ENCODE measurements around the gene USP40. TPM values are rescaled to one million over a fixed set of nuclear protein-coding genes. Genes with fewer than 3 reads are reported as not detected.

Gene USP40
- total and polyA plus RNA-seq, 10 of the 15 experiments (the other 5 are each of a cell fraction or from before 2014, with no cell fraction given), result 3.4 to 20.8 (median 15.2) TPM

- TF ChIP-seq ASH2L (IDR thresholded peaks at IDR 0.05; ENCODE audit: borderline replicate concordance, low read depth) (no peak), NFYB (IDR thresholded peaks at IDR 0.05; ENCODE audit: insufficient read depth, low read depth, low read length) (no peak), USF2 (IDR thresholded peaks at IDR 0.05; ENCODE audit: borderline replicate concordance, low read depth, low read length) (no peak)
- TF ChIP-seq, protein P1, sequence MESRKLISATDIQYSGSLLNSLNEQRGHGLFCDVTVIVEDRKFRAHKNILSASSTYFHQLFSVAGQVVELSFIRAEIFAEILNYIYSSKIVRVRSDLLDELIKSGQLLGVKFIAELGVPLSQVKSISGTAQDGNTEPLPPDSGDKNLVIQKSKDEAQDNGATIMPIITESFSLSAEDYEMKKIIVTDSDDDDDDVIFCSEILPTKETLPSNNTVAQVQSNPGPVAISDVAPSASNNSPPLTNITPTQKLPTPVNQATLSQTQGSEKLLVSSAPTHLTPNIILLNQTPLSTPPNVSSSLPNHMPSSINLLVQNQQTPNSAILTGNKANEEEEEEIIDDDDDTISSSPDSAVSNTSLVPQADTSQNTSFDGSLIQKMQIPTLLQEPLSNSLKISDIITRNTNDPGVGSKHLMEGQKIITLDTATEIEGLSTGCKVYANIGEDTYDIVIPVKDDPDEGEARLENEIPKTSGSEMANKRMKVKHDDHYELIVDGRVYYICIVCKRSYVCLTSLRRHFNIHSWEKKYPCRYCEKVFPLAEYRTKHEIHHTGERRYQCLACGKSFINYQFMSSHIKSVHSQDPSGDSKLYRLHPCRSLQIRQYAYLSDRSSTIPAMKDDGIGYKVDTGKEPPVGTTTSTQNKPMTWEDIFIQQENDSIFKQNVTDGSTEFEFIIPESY (IDR thresholded peaks at IDR 0.05), result no peak
Measured at GRCh38 chr2:233572468-233572867, 5.9 kb upstream of the USP40 start (continued).

DNA sequence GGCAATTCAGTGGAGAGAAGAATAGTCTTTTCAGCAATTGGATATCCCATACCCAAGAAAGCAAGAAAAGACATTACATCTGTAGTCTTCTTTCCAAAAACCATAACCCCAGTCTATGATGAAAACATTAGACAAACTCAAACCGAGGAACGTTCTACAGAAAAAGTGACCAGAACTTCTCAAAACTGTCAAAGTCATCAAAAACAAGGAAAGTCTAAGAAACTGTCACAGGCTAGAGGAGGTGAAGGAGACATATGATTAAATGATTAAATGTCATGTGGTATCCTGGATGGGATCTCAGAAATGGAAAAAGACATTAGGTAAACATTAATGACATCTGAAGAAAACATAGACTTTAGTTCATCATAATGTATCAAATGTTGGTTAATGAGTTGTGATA lies 4.9 kb upstream of the USP40 start:
- Histone ChIP-seq H3K9ac (ENCODE audit: control insufficient read depth, insufficient read depth, low read length) (no peak overlapping the region), H3K4me1 (ENCODE audit: control insufficient read depth, insufficient read depth, low read length) (no peaks in the 10 kb centered on the region), H3K4me3 (no peak overlapping the region), H3K9me3 (replicated peaks; ENCODE audit: control insufficient read depth, insufficient read depth, low read length) (no peaks in the 10 kb centered on the region), H3K79me2 (ENCODE audit: control insufficient read depth, insufficient read depth, low read length) (no peaks in the 10 kb centered on the region), H2AFZ (ENCODE audit: control insufficient read depth, low read depth, low read length) (no peak overlapping the region), H4K20me1 (ENCODE audit: control insufficient read depth, insufficient read depth) (no peaks in the 10 kb centered on the region), H3K36me3 (ENCODE audit: control insufficient read depth in 2 of 2, insufficient read depth in 2 of 2, low read length in 1 of 2) (no peaks in the 10 kb centered on the region), H3K4me2 (ENCODE audit: control insufficient read depth, insufficient read depth) (no peak overlapping the region), H3K27ac (ENCODE audit: control insufficient read depth, insufficient read depth) (no peak overlapping the region), H3K27me3 (replicated peaks in 1 of 2; ENCODE audit: control insufficient read depth in 2 of 2, insufficient read depth in 2 of 2, low read length in 1 of 2) (no peaks in the 10 kb centered on the region)
- POLR2A ChIA-PET, result no interaction called here
- FAIRE-seq (no peak), DNase-seq (ENCODE audit: low read depth, low spot score) (no peak), ATAC-seq (no peak)
- RAD21 ChIA-PET (ENCODE audit: unreplicated experiment), result no interaction called here
- CTCF ChIA-PET, result no interaction called here
- in situ Hi-C loops (cut with MboI), result no loop called here
- no TSS peak for BruUV-seq (replicated peaks)
- 54% methylated on average over 2 of the region's 2 CpGs for WGBS (ENCODE audit: insufficient coverage, insufficient replicate concordance, low lambda C conversion rate, missing lambda C conversion rate)
- intact Hi-C loops (cut with micrococcal nuclease; ENCODE audit: unreplicated experiment), result no loop called here
- SMC1A ChIA-PET (ENCODE audit: uncharacterized antibody, unreplicated experiment), result no interaction called here
- no peak for TF ChIP-seq SIX5 (IDR thresholded peaks at IDR 0.05; ENCODE audit: low read depth, low read length, severe bottlenecking)
- no peak for TF ChIP-seq EED (IDR thresholded peaks at IDR 0.05; ENCODE audit: low read depth)
- TF ChIP-seq, protein P2, sequence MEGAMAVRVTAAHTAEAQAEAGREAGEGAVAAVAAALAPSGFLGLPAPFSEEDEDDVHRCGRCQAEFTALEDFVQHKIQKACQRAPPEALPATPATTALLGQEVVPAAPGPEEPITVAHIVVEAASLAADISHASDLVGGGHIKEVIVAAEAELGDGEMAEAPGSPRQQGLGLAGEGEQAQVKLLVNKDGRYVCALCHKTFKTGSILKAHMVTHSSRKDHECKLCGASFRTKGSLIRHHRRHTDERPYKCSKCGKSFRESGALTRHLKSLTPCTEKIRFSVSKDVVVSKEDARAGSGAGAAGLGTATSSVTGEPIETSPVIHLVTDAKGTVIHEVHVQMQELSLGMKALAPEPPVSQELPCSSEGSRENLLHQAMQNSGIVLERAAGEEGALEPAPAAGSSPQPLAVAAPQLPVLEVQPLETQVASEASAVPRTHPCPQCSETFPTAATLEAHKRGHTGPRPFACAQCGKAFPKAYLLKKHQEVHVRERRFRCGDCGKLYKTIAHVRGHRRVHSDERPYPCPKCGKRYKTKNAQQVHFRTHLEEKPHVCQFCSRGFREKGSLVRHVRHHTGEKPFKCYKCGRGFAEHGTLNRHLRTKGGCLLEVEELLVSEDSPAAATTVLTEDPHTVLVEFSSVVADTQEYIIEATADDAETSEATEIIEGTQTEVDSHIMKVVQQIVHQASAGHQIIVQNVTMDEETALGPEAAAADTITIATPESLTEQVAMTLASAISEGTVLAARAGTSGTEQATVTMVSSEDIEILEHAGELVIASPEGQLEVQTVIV (IDR thresholded peaks at IDR 0.05; ENCODE audit: borderline replicate concordance, partially characterized antibody), result no peak
- no peak for TF ChIP-seq SREBF1 (IDR thresholded peaks at IDR 0.05; ENCODE audit: low read length)
- no peak for TF ChIP-seq KAT2A (conservative IDR thresholded peaks at IDR 0.05; ENCODE audit: control insufficient read depth, low read depth, low read length)
- TF ChIP-seq RELA (IDR thresholded peaks at IDR 0.05; ENCODE audit: borderline replicate concordance, partially characterized antibody), result no peak
- TF ChIP-seq, protein P3, sequence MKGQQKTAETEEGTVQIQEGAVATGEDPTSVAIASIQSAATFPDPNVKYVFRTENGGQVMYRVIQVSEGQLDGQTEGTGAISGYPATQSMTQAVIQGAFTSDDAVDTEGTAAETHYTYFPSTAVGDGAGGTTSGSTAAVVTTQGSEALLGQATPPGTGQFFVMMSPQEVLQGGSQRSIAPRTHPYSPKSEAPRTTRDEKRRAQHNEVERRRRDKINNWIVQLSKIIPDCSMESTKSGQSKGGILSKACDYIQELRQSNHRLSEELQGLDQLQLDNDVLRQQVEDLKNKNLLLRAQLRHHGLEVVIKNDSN (IDR thresholded peaks at IDR 0.05; ENCODE audit: borderline replicate concordance, extremely low read length, insufficient read depth, low read depth, low read length), result no peak
- TF ChIP-seq POLR2AphosphoS5 (IDR thresholded peaks at IDR 0.05; ENCODE audit: low read length), result no peak
- TF ChIP-seq SUPT20H (IDR thresholded peaks at IDR 0.05; ENCODE audit: borderline replicate concordance, control insufficient read depth, low read depth, low read length), result no peak
- TF ChIP-seq STAT3 (IDR thresholded peaks at IDR 0.05; ENCODE audit: low read depth, low read length), result no peak
- TF ChIP-seq RBBP5 (conservative IDR thresholded peaks at IDR 0.05), result no peak
- TF ChIP-seq, protein P4, sequence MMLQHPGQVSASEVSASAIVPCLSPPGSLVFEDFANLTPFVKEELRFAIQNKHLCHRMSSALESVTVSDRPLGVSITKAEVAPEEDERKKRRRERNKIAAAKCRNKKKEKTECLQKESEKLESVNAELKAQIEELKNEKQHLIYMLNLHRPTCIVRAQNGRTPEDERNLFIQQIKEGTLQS (IDR thresholded peaks at IDR 0.05; ENCODE audit: borderline replicate concordance, extremely low read depth, low read depth, low read length), result no peak
- TF ChIP-seq NBN (IDR thresholded peaks at IDR 0.05), result no peak

Measured in GM12878 (cell line).